ENCODE results near the gene TUT7. TPM values are rescaled to one million over a fixed set of nuclear protein-coding genes. Genes with fewer than 3 reads are reported as not detected.

Gene TUT7
- total RNA-seq, 1 experiment from 2014 or later = 17.2 TPM

GRCh38 chr9:86272221-86272620 is 82.0 kb downstream of the TUT7 start:
- no peak overlapping the region for H3K4me3 Mint-ChIP-seq (ENCODE audit: unreplicated experiment)
- H3K27me3 Mint-ChIP-seq (ENCODE audit: insufficient read depth, unreplicated experiment) = no peaks in the 10 kb centered on the region
- H3K4me1 Mint-ChIP-seq (ENCODE audit: low read depth, unreplicated experiment) = no peaks in the 10 kb centered on the region
- DNase-seq = no peak
- BruUV-seq (replicated peaks) = no TSS peak
- Histone ChIP-seq H3K9me3 (no peaks in the 10 kb centered on the region), H3K27me3 (replicated peaks; ENCODE audit: control insufficient read depth, insufficient read depth, low read length) (no peaks in the 10 kb centered on the region), H3K4me3 (ENCODE audit: low read depth, low read length) (no peak overlapping the region), H3K36me3 (ENCODE audit: control insufficient read depth, insufficient read depth, low read length) (no peaks in the 10 kb centered on the region), H3K4me1 (no peaks in the 10 kb centered on the region)
- ChIA-PET POLR2A (no interaction called here), CTCF (no interaction called here)
- H3K9me3 Mint-ChIP-seq (ENCODE audit: unreplicated experiment) = no peaks in the 10 kb centered on the region
- intact Hi-C loops (cut with micrococcal nuclease; ENCODE audit: unreplicated experiment) = no loop called here
- no peak for TF ChIP-seq CTCF (IDR thresholded peaks at IDR 0.05; ENCODE audit: insufficient read depth in 1 of 2, low read depth in 1 of 2, low read length in 1 of 2, severe bottlenecking in 1 of 2, unreplicated experiment in 1 of 2)
- H3K36me3 Mint-ChIP-seq (ENCODE audit: insufficient read depth, unreplicated experiment) = peaks cover 5% of the 10 kb centered on the region
- H3K27ac Mint-ChIP-seq (ENCODE audit: unreplicated experiment) = no peak overlapping the region

GRCh38 chr9:86263876-86264275 is 90.3 kb downstream of the TUT7 start:
- H3K36me3 Mint-ChIP-seq (ENCODE audit: insufficient read depth, unreplicated experiment) = no peaks in the 10 kb centered on the region
- H3K4me3 Mint-ChIP-seq (ENCODE audit: unreplicated experiment) = no peak overlapping the region
- POLR2A ChIA-PET = no interaction called here
- H3K27me3 Mint-ChIP-seq (ENCODE audit: insufficient read depth, unreplicated experiment) = no peaks in the 10 kb centered on the region
- no peak for DNase-seq
- Histone ChIP-seq H3K4me1 (no peaks in the 10 kb centered on the region), H3K27me3 (replicated peaks; ENCODE audit: control insufficient read depth, insufficient read depth, low read length) (no peaks in the 10 kb centered on the region), H3K9me3 (no peaks in the 10 kb centered on the region), H3K4me3 (ENCODE audit: low read depth, low read length) (no peak overlapping the region), H3K36me3 (ENCODE audit: control insufficient read depth, insufficient read depth, low read length) (no peaks in the 10 kb centered on the region)
- H3K4me1 Mint-ChIP-seq (ENCODE audit: low read depth, unreplicated experiment) = no peaks in the 10 kb centered on the region
- no TSS peak for BruUV-seq (replicated peaks)
- CTCF ChIA-PET = no interaction called here
- no peaks in the 10 kb centered on the region for H3K9me3 Mint-ChIP-seq (ENCODE audit: unreplicated experiment)
- intact Hi-C loops (cut with micrococcal nuclease; ENCODE audit: unreplicated experiment) = no loop called here
- TF ChIP-seq CTCF (IDR thresholded peaks at IDR 0.05; ENCODE audit: insufficient read depth in 1 of 2, low read depth in 1 of 2, low read length in 1 of 2, severe bottlenecking in 1 of 2, unreplicated experiment in 1 of 2) = no peak
- no peak overlapping the region for H3K27ac Mint-ChIP-seq (ENCODE audit: unreplicated experiment)

GRCh38 chr9:86262492-86262891 is 91.7 kb downstream of the TUT7 start:
- Mint-ChIP-seq H3K27me3 (ENCODE audit: insufficient read depth, unreplicated experiment) (no peaks in the 10 kb centered on the region), H3K27ac (ENCODE audit: unreplicated experiment) (no peak overlapping the region), H3K4me1 (ENCODE audit: low read depth, unreplicated experiment) (no peaks in the 10 kb centered on the region), H3K9me3 (ENCODE audit: unreplicated experiment) (no peaks in the 10 kb centered on the region), H3K4me3 (ENCODE audit: unreplicated experiment) (no peak overlapping the region), H3K36me3 (ENCODE audit: insufficient read depth, unreplicated experiment) (no peaks in the 10 kb centered on the region)
- ChIA-PET POLR2A (no interaction called here), CTCF (no interaction called here)
- Histone ChIP-seq H3K9me3 (no peaks in the 10 kb centered on the region), H3K36me3 (ENCODE audit: control insufficient read depth, insufficient read depth, low read length) (no peaks in the 10 kb centered on the region), H3K27me3 (replicated peaks; ENCODE audit: control insufficient read depth, insufficient read depth, low read length) (no peaks in the 10 kb centered on the region), H3K4me1 (no peaks in the 10 kb centered on the region), H3K4me3 (ENCODE audit: low read depth, low read length) (no peak overlapping the region)
- intact Hi-C loops (cut with micrococcal nuclease; ENCODE audit: unreplicated experiment) = no loop called here
- TF ChIP-seq CTCF (IDR thresholded peaks at IDR 0.05; ENCODE audit: insufficient read depth in 1 of 2, low read depth in 1 of 2, low read length in 1 of 2, severe bottlenecking in 1 of 2, unreplicated experiment in 1 of 2) = no peak
- BruUV-seq (replicated peaks) = no TSS peak
- DNase-seq = no peak

Measured in Caco-2 (cell line).